Aorta (tissue), 5 donors: Measurements from ENCODE around the gene PLEKHM1. TPM values are rescaled to one million over a fixed set of nuclear protein-coding genes. Genes with fewer than 3 reads are reported as not detected.
"Not testable (repeated sequence)": the region's sequence is repeated elsewhere in the genome, so short reads cannot be mapped to it uniquely, and the experiment has no call there.

Experiments
- ATAC-seq: fragments of 200-7000 bp; cut with Tn5 transposase; one replicate; pipeline ENCODE4 v1.9.1; 2022; ENCODE audit warnings: moderate library complexity; ENCODE audit not compliant: low FRiP score
- DNase-seq, 2 donors: peaks; one replicate each; pipeline ENCODE4 v3.0.0-alpha.2; 2020
- H3K27ac ChIP-seq, 2 donors: one replicate each; pipeline ENCODE4 v1.5.1; 2013; ENCODE audit warnings: low read length in 2 of 2, mild to moderate bottlenecking in 2 of 2, moderate library complexity in 2 of 2, control low read depth in 1 of 2, inconsistent platforms in 1 of 2, low read depth in 1 of 2
- H3K27me3 ChIP-seq, 2 donors: one replicate each; pipeline ENCODE4 v1.6.1; 2013; ENCODE audit warnings: control low read depth in 1 of 2, low read length in 1 of 2, mild to moderate bottlenecking in 1 of 2, moderate library complexity in 1 of 2; ENCODE audit not compliant: insufficient read depth in 2 of 2, control insufficient read depth in 1 of 2
- H3K36me3 ChIP-seq, 2 donors: one replicate each; pipeline ENCODE4 v1.6.1; 2013; ENCODE audit warnings: control low read depth in 1 of 2, low read length in 1 of 2, mild to moderate bottlenecking in 1 of 2; ENCODE audit not compliant: insufficient read depth in 2 of 2, control insufficient read depth in 1 of 2
- H3K4me1 ChIP-seq, 2 donors: one replicate each; pipeline ENCODE4 v1.6.1; 2013; ENCODE audit warnings: low read length in 2 of 2, control low read depth in 1 of 2, mild to moderate bottlenecking in 1 of 2, moderate library complexity in 1 of 2; ENCODE audit not compliant: insufficient read depth in 2 of 2, control insufficient read depth in 1 of 2
- H3K4me3 ChIP-seq, 2 donors: one replicate each; pipeline ENCODE4 v1.5.1; 2013; ENCODE audit warnings: low read length in 2 of 2, control low read depth in 1 of 2, mild to moderate bottlenecking in 1 of 2
- H3K9me3 ChIP-seq: one replicate; pipeline ENCODE4 v1.6.1; 2013; ENCODE audit warnings: mild to moderate bottlenecking, low read length; ENCODE audit not compliant: control insufficient read depth
- WGBS, 2 donors: extraction: QIAGEN DNeasy Blood & Tissue Kit; methylation state at CpG; one replicate each; pipeline ENCODE4 v1.1.7; 2013; 5-methylcytosine and 5-hydroxymethylcytosine counted together
- intact Hi-C, 2 donors: fragments of 100-400 bp; cut with DNase I; formaldehyde crosslinking; loops; one replicate each; pipeline versions ENCODE4 v1.14.2 to v1.15.0; 2022
- long read RNA-seq, 2 donors: library from polyadenylated mRNA; unstranded; transcript quantifications; one replicate each; pipeline ENCODE4 v2.0.0, GENCODE V29; 2020 to 2021
- polyA plus RNA-seq, 2 donors: library from polyadenylated mRNA; stranded (reverse); fragments of 200-250 nt; gene quantifications; one replicate each; pipeline ENCODE4 v1.2.3, GENCODE V29; 2013
- total RNA-seq, 2 donors: library from RNA; stranded (reverse); fragmentation: NEBNext Ultra II Directional; extraction: Animal tissue kit (Norgen Biotek cat#: 25700); gene quantifications; one replicate each; pipeline ENCODE4 v1.2.1, GENCODE V29; 2021
- donor health status: healthy with polysubstance abuse.
- donor health status: Bipolar disorder and iron deficiency.
- donor health status: DM: no; HTN: no; CAD: no.
- donor health status: DM: no; HTN: no; CAD: no.
- donor health status: DM: yes; HTN: yes; CAD: no.

PLEKHM1 gene
- total RNA-seq (10 to 100 TPM; 50.9 to 67.6 TPM), polyA plus RNA-seq (10 to 100 TPM; 13.3 to 18.2 TPM)
- long read RNA-seq, donor 1, partial matches to known transcripts, result 12 of 20 reads
- long read RNA-seq, donor 1, other reads (novel, unspliced or antisense), result 8 of 20 reads
- long read RNA-seq, donor 2, full-length matches to known transcripts, result 1 of 19 reads
- long read RNA-seq, donor 2, partial matches to known transcripts, result 7 of 19 reads
- long read RNA-seq, donor 2, other reads (novel, unspliced or antisense), result 11 of 19 reads

DNA sequence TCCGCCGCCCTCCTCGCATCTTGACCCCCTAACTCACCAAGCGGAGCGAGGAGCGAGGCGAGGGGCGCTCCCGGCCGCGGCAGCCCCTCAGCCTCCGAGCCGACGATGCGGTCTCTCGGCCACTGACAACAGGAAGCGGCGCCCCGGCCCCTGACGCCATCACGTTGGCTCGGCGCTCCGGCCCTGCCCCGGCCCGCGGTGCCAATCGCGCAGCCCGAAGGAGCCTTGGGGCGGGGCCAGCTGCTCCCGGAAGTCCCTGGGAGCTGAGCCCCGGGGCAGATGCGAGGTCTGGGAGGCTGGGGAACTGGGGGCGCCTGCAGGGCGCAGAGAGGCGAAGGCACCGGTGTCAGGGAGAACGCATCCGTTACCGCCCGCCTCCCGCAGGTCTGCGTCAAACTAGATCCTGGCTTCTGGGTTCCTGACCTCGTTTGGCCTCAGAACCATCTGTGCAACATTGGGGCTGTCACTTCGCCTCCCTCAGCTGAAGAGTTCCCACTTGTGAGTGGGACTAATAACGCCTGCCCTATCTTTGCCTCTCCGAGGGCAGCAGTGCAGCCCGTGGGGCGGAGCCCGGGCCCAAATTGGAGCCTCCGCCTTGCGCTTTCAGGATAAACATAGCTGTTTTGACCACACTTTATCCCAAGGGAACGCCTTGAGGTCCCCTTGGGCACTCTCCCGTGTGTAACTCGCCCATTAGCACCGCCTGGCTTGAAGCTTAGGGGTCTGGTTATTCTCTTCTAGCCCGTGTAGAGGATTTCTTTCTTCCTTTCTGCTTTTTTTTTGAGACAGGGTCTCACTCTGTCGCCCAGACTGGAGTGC lies at the start of gene PLEKHM1:
PLEKHM1 (minus strand) TSS at position 107 of the 819 bp plus-strand sequence. CDS start 8,237 bp downstream, outside the sequence.
- H3K36me3 ChIP-seq, intact Hi-C loops, H3K4me1 ChIP-seq, H3K9me3 ChIP-seq, H3K27me3 ChIP-seq: not testable (repeated sequence)
- WGBS, 2 donors, result 0% methylated on average over 34 to 58 of the region's 59 CpGs
- DNase-seq (peak; percentile 94 to 95), ATAC-seq (peak; percentile 97)
- Histone ChIP-seq H3K4me3 (peak within 1 kb of the TSS; percentile 54 to 71), H3K27ac (peak within 1 kb of the TSS in 1 of 2 donors; percentile 88)

- H3K9me3 ChIP-seq, intact Hi-C loops, H3K4me1 ChIP-seq, H3K27me3 ChIP-seq, H3K36me3 ChIP-seq, DNase-seq, ATAC-seq, H3K27ac ChIP-seq, H3K4me3 ChIP-seq: not testable (repeated sequence)
- WGBS, 2 donors, result 97 to 98% methylated on average over 6 of the region's 7 CpGs
Observed at GRCh38 chr17:45538168-45538567, 47.6 kb upstream of the PLEKHM1 start.

DNA sequence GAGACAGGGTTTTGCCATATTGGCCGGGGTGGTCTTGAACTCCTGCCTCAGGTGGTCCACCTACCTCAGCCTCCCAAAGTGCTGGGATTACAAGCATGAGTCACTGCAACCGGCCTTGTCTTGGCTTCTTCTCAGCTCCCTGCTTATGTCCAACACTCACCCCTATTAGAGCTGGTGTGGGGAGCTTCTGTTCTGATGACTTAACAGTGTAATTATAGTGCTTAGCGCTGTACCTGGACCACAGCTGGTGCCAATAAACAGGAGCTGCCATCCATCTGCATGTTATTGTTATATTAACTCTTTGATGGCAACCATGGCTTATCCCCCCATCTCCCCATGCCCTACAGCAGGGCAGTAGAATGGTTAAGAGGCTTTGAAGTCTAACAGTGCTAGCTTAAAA lies 15.6 kb upstream of the PLEKHM1 start:
- H3K36me3 ChIP-seq, intact Hi-C loops, ATAC-seq, H3K27me3 ChIP-seq, DNase-seq, H3K9me3 ChIP-seq, H3K4me1 ChIP-seq, H3K4me3 ChIP-seq, H3K27ac ChIP-seq: not testable (repeated sequence)
- 74 to 81% methylated on average over 3 of the region's 3 CpGs for WGBS, 2 donors

GRCh38 chr17:45505183-45505582 lies 14.7 kb upstream of the PLEKHM1 start:
- intact Hi-C loops, H3K36me3 ChIP-seq, H3K9me3 ChIP-seq, DNase-seq, ATAC-seq, H3K4me1 ChIP-seq, H3K4me3 ChIP-seq, H3K27me3 ChIP-seq, H3K27ac ChIP-seq: not testable (repeated sequence)
- WGBS, 2 donors, result 65 to 72% methylated on average over 3 of the region's 3 CpGs

GRCh38 chr17:45501092-45501707 lies 10.7 kb upstream of the PLEKHM1 start:
- peak; percentile 64 for ATAC-seq
- intact Hi-C loops, DNase-seq, H3K36me3 ChIP-seq, H3K27me3 ChIP-seq, H3K9me3 ChIP-seq, H3K4me1 ChIP-seq, H3K27ac ChIP-seq, H3K4me3 ChIP-seq: not testable (repeated sequence)
- WGBS, 2 donors, result 8 to 13% methylated on average over 22 to 32 of the region's 33 CpGs

DNA sequence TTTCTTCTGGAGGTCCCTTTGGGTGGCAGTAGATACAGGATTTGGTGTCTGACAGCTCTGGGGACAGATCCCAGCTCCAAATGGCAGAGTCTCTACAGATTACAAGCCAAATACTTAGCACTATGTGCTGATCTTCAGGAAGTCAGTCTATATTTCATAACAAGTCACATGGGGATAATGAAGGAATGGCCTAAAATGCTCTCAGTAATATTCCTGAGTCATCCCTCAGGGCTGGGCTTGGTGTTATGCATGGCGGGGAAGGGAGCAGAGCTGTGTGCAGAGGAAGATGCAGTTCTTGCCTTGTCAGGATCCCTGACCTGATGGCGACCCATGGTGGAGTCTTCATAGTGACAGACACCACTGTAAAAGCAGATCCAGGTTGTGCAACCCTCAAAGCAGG lies 10.0 kb upstream of the PLEKHM1 start:
- DNase-seq (peak in 1 of 2 donors; percentile 50), ATAC-seq (peak; percentile 87)
- H3K9me3 ChIP-seq, H3K4me3 ChIP-seq, H3K36me3 ChIP-seq, H3K27ac ChIP-seq, H3K4me1 ChIP-seq, intact Hi-C loops, H3K27me3 ChIP-seq: not testable (repeated sequence)
- WGBS, 2 donors, result 87 to 94% methylated on average over 1 to 2 of the region's 2 CpGs

DNA sequence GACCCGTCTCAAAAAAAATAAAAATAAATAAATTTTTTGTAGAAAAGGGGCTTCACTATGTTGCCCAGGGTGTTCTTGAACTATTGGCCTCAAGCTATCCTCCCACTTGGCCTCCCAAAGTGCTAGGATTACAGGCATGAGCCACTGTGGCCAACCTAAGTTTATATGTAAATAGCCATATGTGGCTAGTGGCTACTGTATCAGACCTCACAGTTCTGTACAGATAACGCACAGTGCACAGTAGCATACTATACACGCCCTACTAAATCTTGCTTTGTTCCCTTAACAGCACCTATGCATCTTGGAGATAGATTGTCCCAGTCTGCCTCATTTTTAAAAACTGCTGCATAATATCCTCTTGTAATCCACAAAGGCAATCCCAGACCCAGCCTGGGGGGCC lies 8.7 kb upstream of the PLEKHM1 start:
- 88 to 93% methylated on average over 3 of the region's 3 CpGs for WGBS, 2 donors
- H3K27ac ChIP-seq, intact Hi-C loops, DNase-seq, ATAC-seq, H3K4me1 ChIP-seq, H3K27me3 ChIP-seq, H3K36me3 ChIP-seq, H3K4me3 ChIP-seq, H3K9me3 ChIP-seq: not testable (repeated sequence)

GRCh38 chr17:45498377-45498776 lies 7.9 kb upstream of the PLEKHM1 start:
- ATAC-seq, intact Hi-C loops, H3K27ac ChIP-seq, H3K4me1 ChIP-seq, H3K36me3 ChIP-seq, H3K27me3 ChIP-seq, DNase-seq, H3K4me3 ChIP-seq, H3K9me3 ChIP-seq: not testable (repeated sequence)
- WGBS, 2 donors, result 80 to 85% methylated on average over 3 to 6 of the region's 6 CpGs
